ENCODE measurements around the gene AKAP6.

DNA sequence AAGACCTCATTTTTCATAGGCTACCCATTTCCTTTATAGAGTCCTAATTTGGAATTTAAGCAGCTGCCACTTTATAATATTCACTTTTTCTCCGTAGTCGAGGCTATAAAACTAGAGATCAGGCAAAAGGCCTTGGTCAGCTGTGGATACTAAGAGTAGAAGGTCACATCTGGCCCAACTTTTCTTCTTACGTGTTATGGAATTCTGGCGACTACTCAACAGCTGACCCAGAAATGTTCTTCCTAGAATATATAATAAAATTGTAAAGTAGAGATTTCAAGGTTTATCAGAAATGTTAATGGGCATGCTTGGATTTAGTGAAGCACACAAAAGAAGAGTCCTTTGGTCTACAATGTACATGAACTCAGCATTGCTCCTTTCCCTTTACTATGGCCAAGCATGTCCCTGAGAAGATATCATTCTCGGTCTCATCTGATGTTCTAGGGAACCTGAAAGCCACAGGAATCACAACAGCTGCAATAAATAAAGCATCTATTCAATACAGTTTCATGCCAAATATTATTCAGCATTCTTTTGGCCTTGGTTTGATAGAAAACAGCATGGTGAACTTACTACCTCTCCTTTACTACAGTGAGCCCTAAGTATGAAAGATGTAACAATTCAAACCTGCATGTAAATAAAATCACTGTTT, 348.2 kb downstream of the AKAP6 start:
- TF ChIP-seq POLR2AphosphoS5 (IDR thresholded peaks at IDR 0.05; ENCODE audit: low read depth, low read length), result no peak
- TF ChIP-seq, protein P1, sequence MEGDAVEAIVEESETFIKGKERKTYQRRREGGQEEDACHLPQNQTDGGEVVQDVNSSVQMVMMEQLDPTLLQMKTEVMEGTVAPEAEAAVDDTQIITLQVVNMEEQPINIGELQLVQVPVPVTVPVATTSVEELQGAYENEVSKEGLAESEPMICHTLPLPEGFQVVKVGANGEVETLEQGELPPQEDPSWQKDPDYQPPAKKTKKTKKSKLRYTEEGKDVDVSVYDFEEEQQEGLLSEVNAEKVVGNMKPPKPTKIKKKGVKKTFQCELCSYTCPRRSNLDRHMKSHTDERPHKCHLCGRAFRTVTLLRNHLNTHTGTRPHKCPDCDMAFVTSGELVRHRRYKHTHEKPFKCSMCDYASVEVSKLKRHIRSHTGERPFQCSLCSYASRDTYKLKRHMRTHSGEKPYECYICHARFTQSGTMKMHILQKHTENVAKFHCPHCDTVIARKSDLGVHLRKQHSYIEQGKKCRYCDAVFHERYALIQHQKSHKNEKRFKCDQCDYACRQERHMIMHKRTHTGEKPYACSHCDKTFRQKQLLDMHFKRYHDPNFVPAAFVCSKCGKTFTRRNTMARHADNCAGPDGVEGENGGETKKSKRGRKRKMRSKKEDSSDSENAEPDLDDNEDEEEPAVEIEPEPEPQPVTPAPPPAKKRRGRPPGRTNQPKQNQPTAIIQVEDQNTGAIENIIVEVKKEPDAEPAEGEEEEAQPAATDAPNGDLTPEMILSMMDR (IDR thresholded peaks at IDR 0.05 in 2 of 3, conservative IDR thresholded peaks at IDR 0.05 in 1 of 3; ENCODE audit: borderline replicate concordance in 1 of 3, insufficient read depth in 1 of 3, low read depth in 2 of 3, low read length in 2 of 3), result no peak
- TF ChIP-seq RAD21 (IDR thresholded peaks at IDR 0.05; ENCODE audit: low read depth), result no peak
- TF ChIP-seq POLR2A (IDR thresholded peaks at IDR 0.05; ENCODE audit: borderline replicate concordance, extremely low read depth, insufficient read depth, insufficient read length), result no peak
- no peak for TF ChIP-seq EZH2phosphoT487 (IDR thresholded peaks at IDR 0.05; ENCODE audit: borderline replicate concordance)
- TF ChIP-seq, protein P2, sequence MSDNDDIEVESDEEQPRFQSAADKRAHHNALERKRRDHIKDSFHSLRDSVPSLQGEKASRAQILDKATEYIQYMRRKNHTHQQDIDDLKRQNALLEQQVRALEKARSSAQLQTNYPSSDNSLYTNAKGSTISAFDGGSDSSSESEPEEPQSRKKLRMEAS (IDR thresholded peaks at IDR 0.05), result no peak
- no peak for TF ChIP-seq FOSL1 (IDR thresholded peaks at IDR 0.05; ENCODE audit: low read depth)
- no peak for TF ChIP-seq EGR1 (IDR thresholded peaks at IDR 0.05; ENCODE audit: low read depth)
- TF ChIP-seq CEBPB (IDR thresholded peaks at IDR 0.05; ENCODE audit: low read depth), result no peak
- no peak for TF ChIP-seq EZH2 (IDR thresholded peaks at IDR 0.05)
- no peak for TF ChIP-seq ZNF274 (IDR thresholded peaks at IDR 0.05; ENCODE audit: low read depth, low read length)
- TF ChIP-seq, protein P3, sequence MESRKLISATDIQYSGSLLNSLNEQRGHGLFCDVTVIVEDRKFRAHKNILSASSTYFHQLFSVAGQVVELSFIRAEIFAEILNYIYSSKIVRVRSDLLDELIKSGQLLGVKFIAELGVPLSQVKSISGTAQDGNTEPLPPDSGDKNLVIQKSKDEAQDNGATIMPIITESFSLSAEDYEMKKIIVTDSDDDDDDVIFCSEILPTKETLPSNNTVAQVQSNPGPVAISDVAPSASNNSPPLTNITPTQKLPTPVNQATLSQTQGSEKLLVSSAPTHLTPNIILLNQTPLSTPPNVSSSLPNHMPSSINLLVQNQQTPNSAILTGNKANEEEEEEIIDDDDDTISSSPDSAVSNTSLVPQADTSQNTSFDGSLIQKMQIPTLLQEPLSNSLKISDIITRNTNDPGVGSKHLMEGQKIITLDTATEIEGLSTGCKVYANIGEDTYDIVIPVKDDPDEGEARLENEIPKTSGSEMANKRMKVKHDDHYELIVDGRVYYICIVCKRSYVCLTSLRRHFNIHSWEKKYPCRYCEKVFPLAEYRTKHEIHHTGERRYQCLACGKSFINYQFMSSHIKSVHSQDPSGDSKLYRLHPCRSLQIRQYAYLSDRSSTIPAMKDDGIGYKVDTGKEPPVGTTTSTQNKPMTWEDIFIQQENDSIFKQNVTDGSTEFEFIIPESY (IDR thresholded peaks at IDR 0.05; ENCODE audit: extremely low read depth, insufficient replicate concordance, low read length), result no peak
- TF ChIP-seq, protein P4, sequence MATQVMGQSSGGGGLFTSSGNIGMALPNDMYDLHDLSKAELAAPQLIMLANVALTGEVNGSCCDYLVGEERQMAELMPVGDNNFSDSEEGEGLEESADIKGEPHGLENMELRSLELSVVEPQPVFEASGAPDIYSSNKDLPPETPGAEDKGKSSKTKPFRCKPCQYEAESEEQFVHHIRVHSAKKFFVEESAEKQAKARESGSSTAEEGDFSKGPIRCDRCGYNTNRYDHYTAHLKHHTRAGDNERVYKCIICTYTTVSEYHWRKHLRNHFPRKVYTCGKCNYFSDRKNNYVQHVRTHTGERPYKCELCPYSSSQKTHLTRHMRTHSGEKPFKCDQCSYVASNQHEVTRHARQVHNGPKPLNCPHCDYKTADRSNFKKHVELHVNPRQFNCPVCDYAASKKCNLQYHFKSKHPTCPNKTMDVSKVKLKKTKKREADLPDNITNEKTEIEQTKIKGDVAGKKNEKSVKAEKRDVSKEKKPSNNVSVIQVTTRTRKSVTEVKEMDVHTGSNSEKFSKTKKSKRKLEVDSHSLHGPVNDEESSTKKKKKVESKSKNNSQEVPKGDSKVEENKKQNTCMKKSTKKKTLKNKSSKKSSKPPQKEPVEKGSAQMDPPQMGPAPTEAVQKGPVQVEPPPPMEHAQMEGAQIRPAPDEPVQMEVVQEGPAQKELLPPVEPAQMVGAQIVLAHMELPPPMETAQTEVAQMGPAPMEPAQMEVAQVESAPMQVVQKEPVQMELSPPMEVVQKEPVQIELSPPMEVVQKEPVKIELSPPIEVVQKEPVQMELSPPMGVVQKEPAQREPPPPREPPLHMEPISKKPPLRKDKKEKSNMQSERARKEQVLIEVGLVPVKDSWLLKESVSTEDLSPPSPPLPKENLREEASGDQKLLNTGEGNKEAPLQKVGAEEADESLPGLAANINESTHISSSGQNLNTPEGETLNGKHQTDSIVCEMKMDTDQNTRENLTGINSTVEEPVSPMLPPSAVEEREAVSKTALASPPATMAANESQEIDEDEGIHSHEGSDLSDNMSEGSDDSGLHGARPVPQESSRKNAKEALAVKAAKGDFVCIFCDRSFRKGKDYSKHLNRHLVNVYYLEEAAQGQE (IDR thresholded peaks at IDR 0.05; ENCODE audit: low read depth), result no peak
